ENCODE measurements around the gene PRPSAP2.

GRCh38 chr17:18958611-18959010 lies 100.7 kb downstream of the PRPSAP2 start:
- TF ChIP-seq CTCF (IDR thresholded peaks at IDR 0.05; ENCODE audit: insufficient read depth, low read depth, low read length) (no peak), EZH2 (IDR thresholded peaks at IDR 0.05; ENCODE audit: insufficient read depth, low read length) (no peak)
